HepG2 (cell line): ENCODE data around the gene IL1R1. TPM values are rescaled to one million over a fixed set of nuclear protein-coding genes. Genes with fewer than 3 reads are reported as not detected.
A peak's percentile ranks its signal among the peaks of the same experiment; 100 is the strongest.

ENCODE experiments used
- BORCS8-MEF2B ChIP-seq: sonication (generic); formaldehyde crosslinking; IDR thresholded peaks from 2 replicates; pipeline ENCODE4 v1.8.0; 2022; ENCODE audit warnings: mild to moderate bottlenecking, missing genetic modification reagents
- DMAP1 ChIP-seq: IDR thresholded peaks from 2 replicates; pipeline ENCODE4 v1.6.1; 2016
- MBNL3 ChIP-seq: fragments of 250-450 bp; sonication (Bioruptor Pico); conservative IDR thresholded peaks from 2 replicates; pipeline ENCODE4 v1.8.0; 2022; ENCODE audit warnings: mild to moderate bottlenecking, inconsistent platforms
- MTA3 ChIP-seq: sonication (generic); formaldehyde crosslinking; IDR thresholded peaks from 2 replicates; pipeline ENCODE4 v1.4.0; 2020; ENCODE audit warnings: missing genetic modification reagents
- MXI1 ChIP-seq: IDR thresholded peaks from 3 replicates; pipeline ENCODE4 v1.6.1; 2012; ENCODE audit warnings: low read depth, low read length, inconsistent platforms, borderline replicate concordance
- SMYD3 ChIP-seq: sonication (generic); formaldehyde crosslinking; IDR thresholded peaks from 2 replicates; pipeline ENCODE4 v1.8.1; 2023; ENCODE audit warnings: mild to moderate bottlenecking, missing genetic modification reagents
- STAG1 ChIP-seq: sonication (generic); formaldehyde crosslinking; IDR thresholded peaks from 2 replicates; pipeline ENCODE4 v1.4.0; 2020; ENCODE audit warnings: missing genetic modification reagents
- TCF12 ChIP-seq, 2 experiments: fragments of 450-650 bp in 1 of 2; sonication (generic) in 1 of 2; formaldehyde crosslinking in 1 of 2; IDR thresholded peaks; 2 replicates each; pipeline versions ENCODE4 v1.6.1 to v1.8.0; 2017 to 2022; ENCODE audit warnings: antibody characterized with exemption in 1 of 2, mild to moderate bottlenecking in 1 of 2, missing genetic modification reagents in 1 of 2, moderate library complexity in 1 of 2
- TP53 ChIP-seq: sonication (generic); formaldehyde crosslinking; conservative IDR thresholded peaks from 2 replicates; pipeline ENCODE4 v1.4.0; 2020; ENCODE audit warnings: missing genetic modification reagents
- ZMYM3 ChIP-seq: sonication (generic); formaldehyde crosslinking; IDR thresholded peaks from 2 replicates; pipeline ENCODE4 v1.5.1; 2020; ENCODE audit warnings: mild to moderate bottlenecking, missing genetic modification reagents
- ZNF652 ChIP-seq: IDR thresholded peaks from 2 replicates; pipeline ENCODE4 v1.6.1; 2016; ENCODE audit warnings: low read depth, borderline replicate concordance
- polyA plus RNA-seq, 8 experiments: library from polyadenylated mRNA; depleted of rRNA in 3 of 8; stranded (reverse) in 7 of 8; unstranded in 1 of 8; fragments of >200 nt; fragmentation: Illumina TruSeq in 4 of 8; extraction: Trizol in 4 of 8; gene quantifications; 2 replicates each; pipeline versions ENCODE4 v1.2.1 to v1.2.3, GENCODE V29; 2011 to 2016; ENCODE audit warnings: low read depth in 4 of 8, missing spikeins in 1 of 8, mixed read lengths in 1 of 8; ENCODE audit not compliant: insufficient read depth in 1 of 8
- total RNA-seq, 5 experiments: library from RNA; depleted of rRNA; stranded (reverse); fragments of >200 nt; fragmentation: Illumina TruSeq; extraction: Trizol; gene quantifications; 2 replicates each; pipeline ENCODE4 v1.2.3, GENCODE V29; 2016; ENCODE audit warnings: low read depth in 1 of 5
- TF ChIP-seq, protein P1 (sequence below): sonication (generic); formaldehyde crosslinking; IDR thresholded peaks from 2 replicates; pipeline ENCODE4 v1.9.0; 2021; ENCODE audit warnings: mild to moderate bottlenecking, missing genetic modification reagents
- TF ChIP-seq, protein P2 (sequence below): IDR thresholded peaks from 2 replicates; pipeline ENCODE4 v1.6.1; 2016; ENCODE audit warnings: missing compliant biosample characterization, missing genetic modification reagents, borderline replicate concordance
- TF ChIP-seq, protein P3 (sequence below): sonication (generic); formaldehyde crosslinking; IDR thresholded peaks from 2 replicates; pipeline ENCODE4 v1.5.1; 2020; ENCODE audit warnings: missing genetic modification reagents, mild to moderate bottlenecking, borderline replicate concordance
- TF ChIP-seq, protein P4 (sequence below): sonication (generic); formaldehyde crosslinking; IDR thresholded peaks from 2 replicates; pipeline ENCODE4 v1.4.0; 2020; ENCODE audit warnings: missing genetic modification reagents, borderline replicate concordance
- TF ChIP-seq, protein P5 (sequence below): sonication (generic); formaldehyde crosslinking; IDR thresholded peaks from 2 replicates; pipeline ENCODE4 v1.4.0; 2020; ENCODE audit warnings: mild to moderate bottlenecking, missing genetic modification reagents

Gene IL1R1
- total and polyA plus RNA-seq, 2 of the 13 experiments (the other 11 are each of a cell fraction or from before 2014, with no cell fraction given) = 38.0 to 93.1 TPM

DNA sequence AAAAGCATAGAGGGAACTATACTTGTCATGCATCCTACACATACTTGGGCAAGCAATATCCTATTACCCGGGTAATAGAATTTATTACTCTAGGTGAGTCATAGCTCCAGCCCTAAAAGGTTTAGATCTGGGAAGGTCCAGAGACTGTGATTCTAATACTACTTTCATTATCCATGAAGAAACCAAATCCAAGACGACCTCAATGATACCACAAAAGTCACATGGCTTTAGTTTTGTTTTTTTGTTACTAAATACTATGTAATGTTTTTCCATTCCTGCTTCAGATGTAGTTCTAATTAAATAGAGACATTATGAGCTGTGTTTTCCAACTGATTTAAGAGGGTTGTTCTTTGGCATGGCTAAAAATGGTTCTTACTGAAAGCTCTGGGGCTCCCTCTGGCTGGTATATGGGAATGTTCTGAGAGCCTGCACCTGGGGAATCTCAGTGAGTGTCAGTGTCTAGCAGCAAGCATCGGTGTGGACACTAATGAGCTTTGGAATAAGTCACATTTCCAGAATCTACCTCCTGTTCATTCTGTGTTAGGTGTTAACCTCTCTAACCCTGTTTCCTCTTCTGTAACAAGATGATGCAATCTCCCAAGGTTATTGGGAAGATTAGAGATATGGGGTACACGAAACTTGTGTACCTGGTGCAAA, 23.8 kb downstream of the IL1R1 start (continued):
- TF ChIP-seq, protein P1, sequence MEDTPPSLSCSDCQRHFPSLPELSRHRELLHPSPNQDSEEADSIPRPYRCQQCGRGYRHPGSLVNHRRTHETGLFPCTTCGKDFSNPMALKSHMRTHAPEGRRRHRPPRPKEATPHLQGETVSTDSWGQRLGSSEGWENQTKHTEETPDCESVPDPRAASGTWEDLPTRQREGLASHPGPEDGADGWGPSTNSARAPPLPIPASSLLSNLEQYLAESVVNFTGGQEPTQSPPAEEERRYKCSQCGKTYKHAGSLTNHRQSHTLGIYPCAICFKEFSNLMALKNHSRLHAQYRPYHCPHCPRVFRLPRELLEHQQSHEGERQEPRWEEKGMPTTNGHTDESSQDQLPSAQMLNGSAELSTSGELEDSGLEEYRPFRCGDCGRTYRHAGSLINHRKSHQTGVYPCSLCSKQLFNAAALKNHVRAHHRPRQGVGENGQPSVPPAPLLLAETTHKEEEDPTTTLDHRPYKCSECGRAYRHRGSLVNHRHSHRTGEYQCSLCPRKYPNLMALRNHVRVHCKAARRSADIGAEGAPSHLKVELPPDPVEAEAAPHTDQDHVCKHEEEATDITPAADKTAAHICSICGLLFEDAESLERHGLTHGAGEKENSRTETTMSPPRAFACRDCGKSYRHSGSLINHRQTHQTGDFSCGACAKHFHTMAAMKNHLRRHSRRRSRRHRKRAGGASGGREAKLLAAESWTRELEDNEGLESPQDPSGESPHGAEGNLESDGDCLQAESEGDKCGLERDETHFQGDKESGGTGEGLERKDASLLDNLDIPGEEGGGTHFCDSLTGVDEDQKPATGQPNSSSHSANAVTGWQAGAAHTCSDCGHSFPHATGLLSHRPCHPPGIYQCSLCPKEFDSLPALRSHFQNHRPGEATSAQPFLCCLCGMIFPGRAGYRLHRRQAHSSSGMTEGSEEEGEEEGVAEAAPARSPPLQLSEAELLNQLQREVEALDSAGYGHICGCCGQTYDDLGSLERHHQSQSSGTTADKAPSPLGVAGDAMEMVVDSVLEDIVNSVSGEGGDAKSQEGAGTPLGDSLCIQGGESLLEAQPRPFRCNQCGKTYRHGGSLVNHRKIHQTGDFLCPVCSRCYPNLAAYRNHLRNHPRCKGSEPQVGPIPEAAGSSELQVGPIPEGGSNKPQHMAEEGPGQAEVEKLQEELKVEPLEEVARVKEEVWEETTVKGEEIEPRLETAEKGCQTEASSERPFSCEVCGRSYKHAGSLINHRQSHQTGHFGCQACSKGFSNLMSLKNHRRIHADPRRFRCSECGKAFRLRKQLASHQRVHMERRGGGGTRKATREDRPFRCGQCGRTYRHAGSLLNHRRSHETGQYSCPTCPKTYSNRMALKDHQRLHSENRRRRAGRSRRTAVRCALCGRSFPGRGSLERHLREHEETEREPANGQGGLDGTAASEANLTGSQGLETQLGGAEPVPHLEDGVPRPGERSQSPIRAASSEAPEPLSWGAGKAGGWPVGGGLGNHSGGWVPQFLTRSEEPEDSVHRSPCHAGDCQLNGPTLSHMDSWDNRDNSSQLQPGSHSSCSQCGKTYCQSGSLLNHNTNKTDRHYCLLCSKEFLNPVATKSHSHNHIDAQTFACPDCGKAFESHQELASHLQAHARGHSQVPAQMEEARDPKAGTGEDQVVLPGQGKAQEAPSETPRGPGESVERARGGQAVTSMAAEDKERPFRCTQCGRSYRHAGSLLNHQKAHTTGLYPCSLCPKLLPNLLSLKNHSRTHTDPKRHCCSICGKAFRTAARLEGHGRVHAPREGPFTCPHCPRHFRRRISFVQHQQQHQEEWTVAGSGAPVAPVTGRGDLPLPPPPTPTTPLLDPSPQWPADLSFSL (CRISPR knock-in tag) = peak; percentile 49; the same call in 1 of the 2 replicates
- TF ChIP-seq STAG1 (CRISPR knock-in tag) (peak; percentile 91), SMYD3 (CRISPR knock-in tag) (no peak), DMAP1 (CRISPR knock-in tag) (peak; percentile 25; the same call in 1 of the 2 replicates), TCF12 (IDR thresholded peaks at IDR 0.05) (no peak), TCF12 (CRISPR knock-in tag; IDR thresholded peaks at IDR 0.05) (no peak), BORCS8-MEF2B (CRISPR knock-in tag) (no peak), ZNF652 (CRISPR knock-in tag) (peak; percentile 9; the same call in 1 of the 2 replicates), MXI1 (no peak), MBNL3 (no peak), TP53 (CRISPR knock-in tag) (no peak), MTA3 (CRISPR knock-in tag) (no peak), ZMYM3 (CRISPR knock-in tag) (no peak)
- TF ChIP-seq, protein P2, sequence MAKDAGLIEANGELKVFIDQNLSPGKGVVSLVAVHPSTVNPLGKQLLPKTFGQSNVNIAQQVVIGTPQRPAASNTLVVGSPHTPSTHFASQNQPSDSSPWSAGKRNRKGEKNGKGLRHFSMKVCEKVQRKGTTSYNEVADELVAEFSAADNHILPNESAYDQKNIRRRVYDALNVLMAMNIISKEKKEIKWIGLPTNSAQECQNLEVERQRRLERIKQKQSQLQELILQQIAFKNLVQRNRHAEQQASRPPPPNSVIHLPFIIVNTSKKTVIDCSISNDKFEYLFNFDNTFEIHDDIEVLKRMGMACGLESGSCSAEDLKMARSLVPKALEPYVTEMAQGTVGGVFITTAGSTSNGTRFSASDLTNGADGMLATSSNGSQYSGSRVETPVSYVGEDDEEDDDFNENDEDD (CRISPR knock-in tag) = no peak
- TF ChIP-seq, protein P3, sequence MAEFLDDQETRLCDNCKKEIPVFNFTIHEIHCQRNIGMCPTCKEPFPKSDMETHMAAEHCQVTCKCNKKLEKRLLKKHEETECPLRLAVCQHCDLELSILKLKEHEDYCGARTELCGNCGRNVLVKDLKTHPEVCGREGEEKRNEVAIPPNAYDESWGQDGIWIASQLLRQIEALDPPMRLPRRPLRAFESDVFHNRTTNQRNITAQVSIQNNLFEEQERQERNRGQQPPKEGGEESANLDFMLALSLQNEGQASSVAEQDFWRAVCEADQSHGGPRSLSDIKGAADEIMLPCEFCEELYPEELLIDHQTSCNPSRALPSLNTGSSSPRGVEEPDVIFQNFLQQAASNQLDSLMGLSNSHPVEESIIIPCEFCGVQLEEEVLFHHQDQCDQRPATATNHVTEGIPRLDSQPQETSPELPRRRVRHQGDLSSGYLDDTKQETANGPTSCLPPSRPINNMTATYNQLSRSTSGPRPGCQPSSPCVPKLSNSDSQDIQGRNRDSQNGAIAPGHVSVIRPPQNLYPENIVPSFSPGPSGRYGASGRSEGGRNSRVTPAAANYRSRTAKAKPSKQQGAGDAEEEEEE (CRISPR knock-in tag) = no peak
- TF ChIP-seq, protein P4, sequence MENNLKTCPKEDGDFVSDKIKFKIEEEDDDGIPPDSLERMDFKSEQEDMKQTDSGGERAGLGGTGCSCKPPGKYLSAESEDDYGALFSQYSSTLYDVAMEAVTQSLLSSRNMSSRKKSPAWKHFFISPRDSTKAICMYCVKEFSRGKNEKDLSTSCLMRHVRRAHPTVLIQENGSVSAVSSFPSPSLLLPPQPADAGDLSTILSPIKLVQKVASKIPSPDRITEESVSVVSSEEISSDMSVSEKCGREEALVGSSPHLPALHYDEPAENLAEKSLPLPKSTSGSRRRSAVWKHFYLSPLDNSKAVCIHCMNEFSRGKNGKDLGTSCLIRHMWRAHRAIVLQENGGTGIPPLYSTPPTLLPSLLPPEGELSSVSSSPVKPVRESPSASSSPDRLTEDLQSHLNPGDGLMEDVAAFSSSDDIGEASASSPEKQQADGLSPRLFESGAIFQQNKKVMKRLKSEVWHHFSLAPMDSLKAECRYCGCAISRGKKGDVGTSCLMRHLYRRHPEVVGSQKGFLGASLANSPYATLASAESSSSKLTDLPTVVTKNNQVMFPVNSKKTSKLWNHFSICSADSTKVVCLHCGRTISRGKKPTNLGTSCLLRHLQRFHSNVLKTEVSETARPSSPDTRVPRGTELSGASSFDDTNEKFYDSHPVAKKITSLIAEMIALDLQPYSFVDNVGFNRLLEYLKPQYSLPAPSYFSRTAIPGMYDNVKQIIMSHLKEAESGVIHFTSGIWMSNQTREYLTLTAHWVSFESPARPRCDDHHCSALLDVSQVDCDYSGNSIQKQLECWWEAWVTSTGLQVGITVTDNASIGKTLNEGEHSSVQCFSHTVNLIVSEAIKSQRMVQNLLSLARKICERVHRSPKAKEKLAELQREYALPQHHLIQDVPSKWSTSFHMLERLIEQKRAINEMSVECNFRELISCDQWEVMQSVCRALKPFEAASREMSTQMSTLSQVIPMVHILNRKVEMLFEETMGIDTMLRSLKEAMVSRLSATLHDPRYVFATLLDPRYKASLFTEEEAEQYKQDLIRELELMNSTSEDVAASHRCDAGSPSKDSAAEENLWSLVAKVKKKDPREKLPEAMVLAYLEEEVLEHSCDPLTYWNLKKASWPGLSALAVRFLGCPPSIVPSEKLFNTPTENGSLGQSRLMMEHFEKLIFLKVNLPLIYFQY (CRISPR knock-in tag) = no peak
- TF ChIP-seq, protein P5, sequence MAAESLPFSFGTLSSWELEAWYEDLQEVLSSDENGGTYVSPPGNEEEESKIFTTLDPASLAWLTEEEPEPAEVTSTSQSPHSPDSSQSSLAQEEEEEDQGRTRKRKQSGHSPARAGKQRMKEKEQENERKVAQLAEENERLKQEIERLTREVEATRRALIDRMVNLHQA = no peak
